Neuron (in vitro differentiated cells): ENCODE data around the gene TSHZ2.

Experiments used
- H2AFZ ChIP-seq: one replicate; pipeline ENCODE4 v1.6.1; 2013; ENCODE audit warnings: low read depth, mild to moderate bottlenecking, inconsistent platforms, low read length, moderate library complexity
- H3K27me3 ChIP-seq: one replicate; pipeline ENCODE4 v1.6.1; 2013; ENCODE audit warnings: low read length; ENCODE audit not compliant: insufficient read depth
- H3K36me3 ChIP-seq: one replicate; pipeline ENCODE4 v1.6.1; 2013; ENCODE audit warnings: low read length; ENCODE audit not compliant: insufficient read depth
- H3K4me1 ChIP-seq: one replicate; pipeline ENCODE4 v1.6.1; 2013; ENCODE audit warnings: low read length; ENCODE audit not compliant: insufficient read depth
- H3K4me3 ChIP-seq: 2 replicates; pipeline ENCODE4 v1.5.1; 2013; ENCODE audit warnings: mild to moderate bottlenecking, low read length, moderate library complexity
- H3K9me3 ChIP-seq: one replicate; pipeline ENCODE4 v1.6.1; 2013; ENCODE audit warnings: low read length

TSHZ2 gene

GRCh38 chr20:53370345-53370961 is 398.3 kb downstream of the TSHZ2 start:
- Histone ChIP-seq H2AFZ (no peak overlapping the region), H3K27me3 (no peaks in the 10 kb centered on the region), H3K36me3 (no peaks in the 10 kb centered on the region), H3K4me1 (peaks cover 2% of the 10 kb centered on the region), H3K4me3 (no peak overlapping the region), H3K9me3 (peaks cover 2% of the 10 kb centered on the region)

- Histone ChIP-seq H2AFZ (no peak overlapping the region), H3K27me3 (no peaks in the 10 kb centered on the region), H3K4me3 (no peak overlapping the region), H3K4me1 (peaks cover 2% of the 10 kb centered on the region), H3K9me3 (peaks cover 3% of the 10 kb centered on the region), H3K36me3 (no peaks in the 10 kb centered on the region)
These were observed 399.1 kb downstream of the TSHZ2 start for GRCh38 chr20:53371216-53371615.

- peaks cover 4% of the 10 kb centered on the region for H3K4me1 ChIP-seq
- peaks cover 5% of the 10 kb centered on the region for H3K9me3 ChIP-seq
- H2AFZ ChIP-seq: no peak overlapping the region
- H3K4me3 ChIP-seq: no peak overlapping the region
- no peaks in the 10 kb centered on the region for H3K27me3 ChIP-seq
- no peaks in the 10 kb centered on the region for H3K36me3 ChIP-seq
These were observed 403.9 kb downstream of the TSHZ2 start for GRCh38 chr20:53376021-53376420.

- H3K4me1 ChIP-seq: peaks cover 4% of the 10 kb centered on the region
- H3K27me3 ChIP-seq: no peaks in the 10 kb centered on the region
- H3K9me3 ChIP-seq: peaks cover 5% of the 10 kb centered on the region
- no peak overlapping the region for H3K4me3 ChIP-seq
- H2AFZ ChIP-seq: no peak overlapping the region
- H3K36me3 ChIP-seq: no peaks in the 10 kb centered on the region
These were observed 407.1 kb downstream of the TSHZ2 start for GRCh38 chr20:53379014-53379832.

- Histone ChIP-seq H3K4me3 (no peak overlapping the region), H2AFZ (no peak overlapping the region), H3K36me3 (no peaks in the 10 kb centered on the region)
These were observed 407.6 kb downstream of the TSHZ2 start for GRCh38 chr20:53379833-53380120.

GRCh38 chr20:53381568-53382262 is 409.6 kb downstream of the TSHZ2 start:
- H3K4me1 ChIP-seq: peaks cover 13% of the 10 kb centered on the region
- H3K9me3 ChIP-seq: no peaks in the 10 kb centered on the region
- H2AFZ ChIP-seq: no peak overlapping the region
- no peaks in the 10 kb centered on the region for H3K27me3 ChIP-seq
- no peak overlapping the region for H3K4me3 ChIP-seq
- no peaks in the 10 kb centered on the region for H3K36me3 ChIP-seq

More at GRCh38 chr20:53379833-53380120, 407.6 kb downstream of the TSHZ2 start:
- Histone ChIP-seq H3K27me3 (no peaks in the 10 kb centered on the region), H3K9me3 (peaks cover 5% of the 10 kb centered on the region), H3K4me1 (peaks cover 4% of the 10 kb centered on the region)

- H3K27me3 ChIP-seq: no peaks in the 10 kb centered on the region
- no peak overlapping the region for H3K4me3 ChIP-seq
- H3K9me3 ChIP-seq: no peaks in the 10 kb centered on the region
- H3K36me3 ChIP-seq: no peaks in the 10 kb centered on the region
- H3K4me1 ChIP-seq: peaks cover 16% of the 10 kb centered on the region
- H2AFZ ChIP-seq: no peak overlapping the region
These were observed 410.2 kb downstream of the TSHZ2 start for GRCh38 chr20:53382263-53382844.

- H3K27me3 ChIP-seq: no peaks in the 10 kb centered on the region
- H3K36me3 ChIP-seq: no peaks in the 10 kb centered on the region
- H2AFZ ChIP-seq: no peak overlapping the region
- H3K9me3 ChIP-seq: no peaks in the 10 kb centered on the region
- no peak overlapping the region for H3K4me3 ChIP-seq
- peaks cover 16% of the 10 kb centered on the region for H3K4me1 ChIP-seq
These were observed 411.8 kb downstream of the TSHZ2 start for GRCh38 chr20:53383916-53384315.

- no peaks in the 10 kb centered on the region for H3K9me3 ChIP-seq
- H3K36me3 ChIP-seq: no peaks in the 10 kb centered on the region
- no peak overlapping the region for H2AFZ ChIP-seq
- H3K4me3 ChIP-seq: no peak overlapping the region
- H3K27me3 ChIP-seq: no peaks in the 10 kb centered on the region
- peaks cover 16% of the 10 kb centered on the region for H3K4me1 ChIP-seq
These were observed 412.2 kb downstream of the TSHZ2 start for GRCh38 chr20:53384392-53384791.

- Histone ChIP-seq H2AFZ (peak overlapping the region; percentile 15), H3K9me3 (no peaks in the 10 kb centered on the region), H3K27me3 (no peaks in the 10 kb centered on the region), H3K36me3 (no peaks in the 10 kb centered on the region), H3K4me1 (peaks cover 17% of the 10 kb centered on the region), H3K4me3 (no peak overlapping the region)
These were observed 414.0 kb downstream of the TSHZ2 start for GRCh38 chr20:53385941-53386767.

- Histone ChIP-seq H3K4me1 (peaks cover 17% of the 10 kb centered on the region), H3K9me3 (no peaks in the 10 kb centered on the region), H3K36me3 (no peaks in the 10 kb centered on the region), H3K27me3 (no peaks in the 10 kb centered on the region), H2AFZ (no peak overlapping the region), H3K4me3 (no peak overlapping the region)
These were observed 416.0 kb downstream of the TSHZ2 start for GRCh38 chr20:53387983-53388675.
